GM21360 (cell line): Measurements from ENCODE around the gene NAA38.
"Not testable (repeated sequence)": the region's sequence is repeated elsewhere in the genome, so short reads cannot be mapped to it uniquely, and the experiment has no call there.

ENCODE experiments used
- ATAC-seq: cut with Tn5 transposase; IDR thresholded peaks from one replicate; pipeline ENCODE4 v1.9.1; 2021; ENCODE audit warnings: mild to moderate bottlenecking, moderate library complexity; ENCODE audit not compliant: unreplicated experiment

Gene NAA38

GRCh38 chr17:7825206-7825990 is 32.0 kb downstream of the NAA38 start:
- no peak for ATAC-seq

DNA sequence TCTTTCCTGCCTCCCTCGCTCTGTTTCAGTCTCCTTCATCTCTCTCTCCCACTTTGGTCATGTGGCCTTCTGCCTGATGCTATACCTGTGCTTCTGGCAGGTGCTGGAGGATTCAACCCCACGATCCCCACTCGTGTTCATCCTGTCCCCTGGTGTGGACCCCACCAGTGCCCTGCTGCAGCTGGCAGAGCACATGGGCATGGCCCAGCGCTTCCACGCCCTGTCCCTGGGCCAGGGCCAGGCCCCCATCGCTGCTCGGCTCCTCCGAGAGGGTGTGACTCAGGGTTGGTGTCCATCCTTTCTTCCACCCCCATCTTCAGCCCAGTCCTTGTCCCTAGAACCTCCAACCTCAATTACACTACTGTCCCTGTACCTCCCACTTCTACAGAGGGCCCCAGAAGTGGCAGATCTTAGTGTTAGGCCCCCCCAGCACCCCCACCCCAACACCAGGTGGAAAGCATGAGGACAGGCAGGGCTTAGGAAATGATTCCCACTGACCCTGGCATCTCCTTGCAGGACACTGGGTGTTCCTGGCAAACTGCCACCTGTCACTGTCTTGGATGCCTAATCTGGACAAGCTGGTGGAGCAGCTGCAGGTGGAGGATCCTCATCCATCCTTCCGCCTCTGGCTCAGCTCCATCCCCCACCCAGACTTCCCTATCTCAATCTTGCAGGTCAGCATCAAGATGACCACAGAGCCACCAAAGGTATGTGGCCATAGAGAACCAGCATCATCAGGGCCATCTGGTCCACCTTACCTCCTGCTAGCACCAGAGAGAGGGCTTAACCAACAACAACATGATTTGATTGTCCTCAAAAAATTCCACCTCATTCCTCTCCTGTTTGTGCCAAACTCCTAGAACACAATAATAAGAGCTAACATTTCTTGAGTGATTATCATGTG is 33.1 kb downstream of the NAA38 start:
- ATAC-seq = no peak

DNA sequence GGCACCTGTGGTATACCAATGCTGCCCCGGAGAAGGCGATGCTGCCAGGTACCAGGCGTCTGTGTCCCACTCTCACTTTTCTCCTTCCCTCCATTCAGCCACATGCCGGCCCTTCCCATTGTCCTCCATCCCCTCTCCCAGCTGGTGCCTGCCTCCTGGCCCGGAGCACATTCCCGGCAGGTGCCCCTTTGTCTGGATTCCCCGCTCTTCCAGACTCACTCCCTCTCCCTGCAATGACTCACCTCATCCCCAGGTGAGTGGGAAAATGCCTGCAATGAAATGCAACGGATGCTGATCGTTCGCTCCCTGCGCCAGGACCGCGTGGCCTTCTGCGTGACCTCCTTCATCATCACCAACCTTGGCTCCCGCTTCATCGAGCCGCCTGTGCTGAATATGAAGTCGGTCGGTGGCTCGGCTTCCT is 33.8 kb downstream of the NAA38 start:
- ATAC-seq = no peak

GRCh38 chr17:7822126-7822525 is 35.2 kb downstream of the NAA38 start:
- ATAC-seq = no peak

DNA sequence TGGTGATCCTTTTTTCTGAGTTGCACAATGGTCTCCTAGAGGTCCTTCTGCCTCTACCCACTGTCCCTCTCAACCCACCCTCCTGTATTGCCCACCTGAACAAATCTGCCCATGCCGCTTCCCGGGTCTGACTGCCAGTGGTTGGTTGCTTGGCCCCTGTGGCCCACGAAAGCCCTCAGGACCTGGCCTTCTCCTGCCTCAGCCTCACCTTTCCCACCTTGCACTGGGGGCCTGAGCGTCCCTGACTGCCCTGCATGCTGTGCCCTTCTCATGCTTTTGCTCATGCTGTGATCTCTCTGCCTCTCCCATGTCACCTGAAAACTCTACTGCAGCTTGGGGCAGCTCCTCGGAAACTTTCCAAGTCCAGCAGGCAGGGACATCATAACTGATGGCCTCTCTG is 37.1 kb downstream of the NAA38 start:
- no peak for ATAC-seq

DNA sequence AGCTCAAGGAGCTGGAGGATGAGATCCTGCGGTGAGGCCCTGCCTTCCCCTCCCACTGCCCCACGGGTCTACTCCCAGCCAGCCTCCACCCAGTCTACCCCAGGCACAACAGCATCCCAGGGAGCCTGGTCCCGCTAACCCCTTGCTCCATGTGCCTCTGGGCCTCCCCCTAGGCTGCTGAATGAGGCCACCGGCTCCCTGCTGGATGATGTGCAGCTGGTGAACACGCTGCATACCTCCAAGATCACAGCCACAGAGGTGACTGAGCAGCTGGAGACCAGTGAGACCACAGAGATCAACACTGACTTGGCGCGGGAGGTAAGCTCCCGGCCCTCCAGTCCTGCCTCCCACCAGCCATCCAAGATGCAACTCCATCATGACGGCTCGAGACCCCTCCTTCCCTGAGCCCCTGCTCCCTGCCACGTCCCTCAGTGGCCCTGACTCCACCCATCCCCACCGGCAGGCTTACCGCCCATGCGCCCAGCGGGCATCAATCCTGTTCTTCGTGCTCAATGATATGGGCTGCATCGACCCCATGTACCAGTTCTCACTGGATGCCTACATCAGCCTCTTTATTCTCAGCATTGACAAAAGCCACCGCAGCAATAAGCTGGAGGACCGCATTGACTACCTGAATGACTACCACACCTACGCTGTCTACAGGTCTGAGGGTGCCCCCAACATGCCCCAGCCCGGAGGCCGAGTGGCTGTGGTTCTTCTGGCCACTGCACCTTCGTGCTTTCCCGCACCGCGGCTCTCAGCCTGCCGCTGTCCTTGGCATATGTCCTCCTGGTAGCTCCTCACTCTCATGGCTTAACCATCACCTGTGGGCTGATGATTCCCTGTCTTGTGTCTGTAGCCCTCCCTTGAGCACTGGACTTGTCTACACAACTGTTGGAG is 38.4 kb downstream of the NAA38 start:
- no peak for ATAC-seq

- ATAC-seq = no peak
Measured at GRCh38 chr17:7818026-7818425, 39.3 kb downstream of the NAA38 start.

- no peak for ATAC-seq
Measured at GRCh38 chr17:7817643-7817964, 39.8 kb downstream of the NAA38 start.

DNA sequence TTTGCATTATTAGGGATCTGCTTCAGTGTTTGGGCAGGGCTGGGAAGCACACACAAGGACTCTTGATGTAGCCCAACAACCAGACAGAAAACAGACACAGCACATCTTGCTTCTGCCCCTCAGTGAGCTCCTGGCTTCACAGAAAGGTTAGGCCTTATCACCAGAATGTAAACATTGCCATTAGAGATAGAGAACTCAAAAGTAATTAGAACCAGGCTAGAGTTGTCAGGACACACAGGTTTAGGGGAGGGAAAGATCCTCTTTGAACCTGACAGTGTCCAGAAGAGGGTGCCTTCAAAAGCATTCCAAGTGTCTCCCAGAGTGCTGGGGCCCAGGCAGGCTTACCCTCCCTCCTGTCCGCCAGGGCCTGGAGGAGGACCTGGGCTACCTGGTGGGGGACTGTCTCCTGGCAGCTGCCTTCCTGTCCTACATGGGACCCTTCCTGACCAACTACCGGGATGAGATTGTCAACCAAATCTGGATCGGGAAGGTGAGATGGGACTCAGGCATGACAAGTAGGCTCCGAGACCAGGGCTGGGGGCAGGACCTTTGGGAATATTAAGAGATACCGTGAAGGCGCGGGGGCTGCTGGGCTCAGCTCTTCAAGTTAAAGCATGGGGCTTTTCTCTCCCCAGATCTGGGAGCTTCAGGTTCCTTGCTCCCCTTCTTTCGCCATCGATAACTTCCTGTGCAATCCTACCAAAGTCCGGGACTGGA is 40.3 kb downstream of the NAA38 start:
- ATAC-seq = no peak

- ATAC-seq = no peak
Measured at GRCh38 chr17:7814969-7815368, 42.4 kb downstream of the NAA38 start.

- no peak for ATAC-seq
Measured at GRCh38 chr17:7811251-7811650, 46.1 kb downstream of the NAA38 start.

GRCh38 chr17:7809791-7810343 is 47.5 kb downstream of the NAA38 start:
- not testable (repeated sequence) for ATAC-seq

GRCh38 chr17:7809086-7809790 is 48.1 kb downstream of the NAA38 start:
- ATAC-seq = no peak

- no peak for ATAC-seq
Measured at GRCh38 chr17:7807206-7807605, 50.2 kb downstream of the NAA38 start.
